CD4-positive, alpha-beta T cell (primary cell): Measurements from ENCODE around the gene SNCA. TPM values are rescaled to one million over a fixed set of nuclear protein-coding genes. Genes with fewer than 3 reads are reported as not detected.

Experiments
- ATAC-seq: fragments of 200-7000 bp; cut with Tn5 transposase; one replicate; pipeline ENCODE4 v1.10.0; 2022; ENCODE audit warnings: mild to moderate bottlenecking; ENCODE audit not compliant: poor library complexity
- CTCF ChIA-PET: fragments of 350-600 bp; sonication (Branson Sonifier 250); formaldehyde crosslinking; loops from one replicate; lab custom pipeline; 2021; ENCODE audit warnings: antibody characterized with exemption, inconsistent platforms; lab: Charles Lee
- POLR2A ChIA-PET: fragments of 350-600 bp; sonication (Branson Sonifier 250); formaldehyde crosslinking; loops from one replicate; lab custom pipeline; 2021; ENCODE audit warnings: antibody characterized with exemption, inconsistent platforms; lab: Charles Lee
- DNase-seq, 14 experiments: peaks; one replicate each; pipeline ENCODE4 v3.0.0-alpha.2; 2013 to 2020; ENCODE audit warnings: mixed read lengths in 2 of 14
- H3K27ac ChIP-seq, 2 donors: one replicate each; pipeline versions ENCODE4 v1.5.1 to v1.7.0; 2013; ENCODE audit warnings: low read length in 2 of 2, low read depth in 1 of 2, mild to moderate bottlenecking in 1 of 2
- H3K27me3 ChIP-seq, 2 experiments: 1 replicate in 1 of 2; 2 replicates in 1 of 2; pipeline versions ENCODE4 v1.6.1 to v1.7.0; 2013; ENCODE audit warnings: low read length in 2 of 2, control low read depth in 1 of 2, mild to moderate bottlenecking in 1 of 2, moderate library complexity in 1 of 2; ENCODE audit not compliant: insufficient read depth in 2 of 2, control insufficient read depth in 1 of 2
- H3K36me3 ChIP-seq: one replicate; pipeline ENCODE4 v1.6.1; 2013; ENCODE audit warnings: low read length, control low read depth; ENCODE audit not compliant: insufficient read depth
- H3K4me1 ChIP-seq: one replicate; pipeline ENCODE4 v1.6.1; 2013; ENCODE audit warnings: low read length, control low read depth; ENCODE audit not compliant: insufficient read depth
- H3K4me3 ChIP-seq: one replicate; pipeline ENCODE4 v1.5.1; 2013; ENCODE audit warnings: mild to moderate bottlenecking, low read length, moderate library complexity
- H3K9me3 ChIP-seq, 2 experiments: 1 replicate in 1 of 2; 2 replicates in 1 of 2; pipeline versions ENCODE4 v1.6.1 to v1.7.0; 2013; ENCODE audit warnings: low read length in 2 of 2, mild to moderate bottlenecking in 2 of 2, control low read depth in 1 of 2, moderate library complexity in 1 of 2; ENCODE audit not compliant: control insufficient read depth in 1 of 2, insufficient read depth in 1 of 2
- H3K27ac Mint-ChIP-seq: one replicate; pipeline ENCODE4 v1.8.0; 2020; ENCODE audit warnings: mixed read lengths
- H3K27me3 Mint-ChIP-seq: one replicate; pipeline ENCODE4 v1.8.0; 2021; ENCODE audit warnings: mixed read lengths
- H3K36me3 Mint-ChIP-seq: one replicate; pipeline ENCODE4 v1.8.0; 2021; ENCODE audit warnings: low read depth, mixed read lengths
- H3K4me1 Mint-ChIP-seq: one replicate; pipeline ENCODE4 v1.8.0; 2021; ENCODE audit warnings: low read depth, mixed read lengths
- H3K4me3 Mint-ChIP-seq: one replicate; pipeline ENCODE4 v1.8.0; 2020; ENCODE audit warnings: mild to moderate bottlenecking, mixed read lengths
- H3K9me3 Mint-ChIP-seq: one replicate; pipeline ENCODE4 v1.8.0; 2020; ENCODE audit warnings: mixed read lengths
- intact Hi-C, 2 experiments: fragments of 100-400 bp; cut with DNase I in 1 of 2; cut with micrococcal nuclease in 1 of 2; formaldehyde crosslinking; loops; one replicate each; pipeline versions ENCODE4 v1.15.1 to v1.9.0; 2023 to 2025; cut with DNase I, micrococcal nuclease
- total RNA-seq, 174 experiments: library from RNA in 2 of 174; stranded (reverse) in 2 of 174; gene quantifications; one replicate each; pipeline ENCODE4 v1.2.3 and lab custom pipeline; 2021 to 2026
- TF ChIP-seq, protein P1 (sequence below): fragments of 200-600 bp; IDR thresholded peaks from one replicate; pipeline ENCODE4 v1.8.0; 2022; ENCODE audit warnings: antibody characterized with exemption, mild to moderate bottlenecking

SNCA gene
- total RNA-seq, 2 experiments from 2014 or later: not detected

DNA sequence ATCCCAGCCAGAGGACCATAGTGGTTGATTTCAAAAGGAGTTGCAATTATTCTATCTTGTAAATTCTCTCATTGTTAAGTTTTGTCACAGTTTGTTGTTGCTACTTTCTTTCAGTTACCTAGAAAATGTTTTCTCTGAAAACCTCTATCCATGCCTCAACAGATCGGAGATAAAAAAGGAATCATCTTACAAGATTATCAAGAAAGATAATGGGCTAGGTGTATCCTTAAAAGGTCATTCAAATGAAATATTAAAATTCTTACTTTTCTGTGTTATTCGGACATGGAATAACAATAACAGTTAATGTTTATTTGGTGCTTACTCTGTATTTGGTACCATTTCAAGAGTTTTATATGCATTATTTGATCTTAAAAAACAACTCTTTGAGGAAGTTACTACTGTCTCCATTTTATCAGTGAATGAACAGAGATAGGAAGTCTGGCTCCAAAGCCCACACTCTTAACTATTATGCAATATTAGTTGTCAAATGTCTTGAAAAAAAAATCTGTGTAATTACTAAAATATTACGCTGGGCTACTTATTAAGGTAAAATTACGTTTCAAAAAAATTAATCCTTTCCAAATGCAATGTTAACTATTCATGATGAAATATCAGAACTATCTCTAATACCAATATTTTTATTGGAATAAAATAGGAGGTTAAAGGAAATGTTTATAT is 97.5 kb downstream of the SNCA start:
- ATAC-seq: no peak

DNA sequence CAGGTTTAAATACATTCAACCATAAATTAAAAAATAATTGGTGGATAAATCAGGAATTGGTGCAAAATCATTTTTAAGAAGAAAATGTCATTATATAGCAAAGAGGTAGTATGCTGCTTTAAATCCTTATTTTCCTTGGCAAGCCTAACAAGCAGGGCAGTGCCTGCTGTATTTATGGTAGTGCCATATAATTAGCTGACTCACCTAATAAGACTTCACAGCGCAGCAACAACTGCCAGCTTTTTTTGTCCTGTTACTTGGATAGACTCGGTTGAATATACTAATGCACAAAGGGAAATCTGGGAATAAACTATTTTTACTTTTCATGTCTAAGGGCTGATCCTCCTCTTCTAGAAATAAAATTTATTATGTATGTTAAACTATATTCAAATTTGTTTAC is 99.1 kb downstream of the SNCA start:
- H3K36me3 ChIP-seq: no peaks in the 10 kb centered on the region
- H3K9me3 ChIP-seq: no peaks in the 10 kb centered on the region
- Mint-ChIP-seq H3K36me3 (no peaks in the 10 kb centered on the region), H3K4me1 (no peaks in the 10 kb centered on the region), H3K9me3 (no peaks in the 10 kb centered on the region), H3K27me3 (no peaks in the 10 kb centered on the region), H3K27ac (no peak overlapping the region), H3K4me3 (no peak overlapping the region)
- H3K27me3 ChIP-seq: no peaks in the 10 kb centered on the region
- H3K27ac ChIP-seq: no peak overlapping the region
- TF ChIP-seq, protein P1, sequence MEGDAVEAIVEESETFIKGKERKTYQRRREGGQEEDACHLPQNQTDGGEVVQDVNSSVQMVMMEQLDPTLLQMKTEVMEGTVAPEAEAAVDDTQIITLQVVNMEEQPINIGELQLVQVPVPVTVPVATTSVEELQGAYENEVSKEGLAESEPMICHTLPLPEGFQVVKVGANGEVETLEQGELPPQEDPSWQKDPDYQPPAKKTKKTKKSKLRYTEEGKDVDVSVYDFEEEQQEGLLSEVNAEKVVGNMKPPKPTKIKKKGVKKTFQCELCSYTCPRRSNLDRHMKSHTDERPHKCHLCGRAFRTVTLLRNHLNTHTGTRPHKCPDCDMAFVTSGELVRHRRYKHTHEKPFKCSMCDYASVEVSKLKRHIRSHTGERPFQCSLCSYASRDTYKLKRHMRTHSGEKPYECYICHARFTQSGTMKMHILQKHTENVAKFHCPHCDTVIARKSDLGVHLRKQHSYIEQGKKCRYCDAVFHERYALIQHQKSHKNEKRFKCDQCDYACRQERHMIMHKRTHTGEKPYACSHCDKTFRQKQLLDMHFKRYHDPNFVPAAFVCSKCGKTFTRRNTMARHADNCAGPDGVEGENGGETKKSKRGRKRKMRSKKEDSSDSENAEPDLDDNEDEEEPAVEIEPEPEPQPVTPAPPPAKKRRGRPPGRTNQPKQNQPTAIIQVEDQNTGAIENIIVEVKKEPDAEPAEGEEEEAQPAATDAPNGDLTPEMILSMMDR: no peak
- intact Hi-C loops: no loop called here
- ATAC-seq: no peak
- DNase-seq: no peak
- ChIA-PET POLR2A (no interaction called here), CTCF (interaction anchor here (0.7 kb wide), 1 partner anchor 499 kb away, joined by 3 read pairs; no protein-coding TSS in a partner anchor)
- no peak overlapping the region for H3K4me3 ChIP-seq
- no peaks in the 10 kb centered on the region for H3K4me1 ChIP-seq

More for the DNA sequence above, 97.5 kb downstream of the SNCA start:
- Mint-ChIP-seq H3K27me3 (no peaks in the 10 kb centered on the region), H3K9me3 (no peaks in the 10 kb centered on the region), H3K4me1 (no peaks in the 10 kb centered on the region), H3K4me3 (no peak overlapping the region), H3K27ac (no peak overlapping the region), H3K36me3 (no peaks in the 10 kb centered on the region)
- no peaks in the 10 kb centered on the region for H3K27me3 ChIP-seq
- H3K4me1 ChIP-seq: no peaks in the 10 kb centered on the region
- CTCF ChIA-PET: no interaction called here
- intact Hi-C loops: no loop called here
- TF ChIP-seq, protein P1: no peak
- no peak overlapping the region for H3K4me3 ChIP-seq
- POLR2A ChIA-PET: no interaction called here
- no peaks in the 10 kb centered on the region for H3K36me3 ChIP-seq
- H3K27ac ChIP-seq: no peak overlapping the region
- no peaks in the 10 kb centered on the region for H3K9me3 ChIP-seq
- DNase-seq: no peak

DNA sequence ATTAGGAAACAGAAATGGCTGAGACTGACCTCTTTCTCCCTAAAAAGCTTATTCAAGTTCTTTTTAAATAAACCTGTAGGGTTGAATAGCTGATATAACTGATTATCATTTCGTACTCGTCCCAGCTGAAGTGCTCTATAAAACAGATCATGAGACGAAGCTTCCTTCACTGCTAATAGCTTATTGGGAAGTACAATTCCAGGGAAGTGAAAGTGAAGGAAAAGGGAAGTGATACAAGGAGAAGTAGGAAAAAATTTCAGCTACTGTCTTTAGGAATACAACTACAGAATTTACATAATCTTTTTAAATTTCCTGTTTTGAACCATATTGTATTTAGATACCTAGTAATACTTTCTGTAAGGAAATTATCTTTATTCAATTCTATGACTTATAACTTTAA is 103.0 kb downstream of the SNCA start:
- no peaks in the 10 kb centered on the region for H3K9me3 Mint-ChIP-seq

More for the DNA sequence above, 103.0 kb downstream of the SNCA start:
- Histone ChIP-seq H3K4me1 (no peaks in the 10 kb centered on the region), H3K4me3 (no peak overlapping the region), H3K27me3 (no peaks in the 10 kb centered on the region), H3K9me3 (no peaks in the 10 kb centered on the region), H3K27ac (no peak overlapping the region), H3K36me3 (no peaks in the 10 kb centered on the region)
- Mint-ChIP-seq H3K27me3 (no peaks in the 10 kb centered on the region), H3K27ac (no peak overlapping the region), H3K36me3 (no peaks in the 10 kb centered on the region), H3K4me1 (no peaks in the 10 kb centered on the region), H3K4me3 (no peak overlapping the region)
- ChIA-PET CTCF (no interaction called here), POLR2A (no interaction called here)
- TF ChIP-seq, protein P1: no peak
- intact Hi-C loops: no loop called here
- no peak for ATAC-seq
- no peak for DNase-seq
